ENCODE data around the gene SUGT1.

DNA sequence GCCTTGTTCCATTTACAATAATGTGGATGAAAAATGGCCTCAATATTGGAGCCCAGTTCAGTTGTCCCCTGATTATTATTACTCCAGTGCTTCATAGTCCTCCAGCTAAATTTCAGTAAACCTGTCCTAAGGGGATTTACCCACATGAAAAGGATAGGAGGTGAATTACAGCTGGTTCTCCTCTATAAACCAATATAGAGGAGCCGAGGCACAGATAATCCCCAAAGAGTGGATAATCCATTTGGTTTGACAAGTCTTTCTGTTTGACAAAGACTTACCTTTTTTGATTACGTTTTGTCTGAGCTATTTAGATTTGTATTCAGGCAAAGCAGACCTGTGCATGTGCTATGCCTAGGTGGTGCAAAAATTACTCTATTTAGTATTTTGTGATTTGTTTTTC is 84.3 kb downstream of the SUGT1 start:
- TF ChIP-seq, protein P1, sequence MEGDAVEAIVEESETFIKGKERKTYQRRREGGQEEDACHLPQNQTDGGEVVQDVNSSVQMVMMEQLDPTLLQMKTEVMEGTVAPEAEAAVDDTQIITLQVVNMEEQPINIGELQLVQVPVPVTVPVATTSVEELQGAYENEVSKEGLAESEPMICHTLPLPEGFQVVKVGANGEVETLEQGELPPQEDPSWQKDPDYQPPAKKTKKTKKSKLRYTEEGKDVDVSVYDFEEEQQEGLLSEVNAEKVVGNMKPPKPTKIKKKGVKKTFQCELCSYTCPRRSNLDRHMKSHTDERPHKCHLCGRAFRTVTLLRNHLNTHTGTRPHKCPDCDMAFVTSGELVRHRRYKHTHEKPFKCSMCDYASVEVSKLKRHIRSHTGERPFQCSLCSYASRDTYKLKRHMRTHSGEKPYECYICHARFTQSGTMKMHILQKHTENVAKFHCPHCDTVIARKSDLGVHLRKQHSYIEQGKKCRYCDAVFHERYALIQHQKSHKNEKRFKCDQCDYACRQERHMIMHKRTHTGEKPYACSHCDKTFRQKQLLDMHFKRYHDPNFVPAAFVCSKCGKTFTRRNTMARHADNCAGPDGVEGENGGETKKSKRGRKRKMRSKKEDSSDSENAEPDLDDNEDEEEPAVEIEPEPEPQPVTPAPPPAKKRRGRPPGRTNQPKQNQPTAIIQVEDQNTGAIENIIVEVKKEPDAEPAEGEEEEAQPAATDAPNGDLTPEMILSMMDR (IDR thresholded peaks at IDR 0.05) = no peak
- TF ChIP-seq POLR2A (IDR thresholded peaks at IDR 0.05) (no peak), POLR2AphosphoS5 (IDR thresholded peaks at IDR 0.05; ENCODE audit: insufficient read depth in 1 of 2, low read depth in 1 of 2) (no peak)

Data from vagina (tissue), 2 donors.